Peyer's patch (tissue), 4 donors: ENCODE results near the gene SLC6A18.

Source experiments
- POLR2A ChIP-seq, 2 donors: fragments of 450-650 bp; IDR thresholded peaks; one replicate each; pipeline ENCODE4 v1.5.1; 2017; ENCODE audit warnings: antibody characterized with exemption in 2 of 2, mild to moderate bottlenecking in 2 of 2, moderate library complexity in 2 of 2
- TF ChIP-seq, protein P1 (sequence below), 6 experiments: fragments of 450-650 bp in 4 of 6; fragments of 200-600 bp in 2 of 6; sonication (generic) in 1 of 6; IDR thresholded peaks; one replicate each; pipeline ENCODE4 v1.5.1; 2017 to 2019; ENCODE audit warnings: antibody characterized with exemption in 6 of 6, mild to moderate bottlenecking in 3 of 6, moderate library complexity in 1 of 6

DNA sequence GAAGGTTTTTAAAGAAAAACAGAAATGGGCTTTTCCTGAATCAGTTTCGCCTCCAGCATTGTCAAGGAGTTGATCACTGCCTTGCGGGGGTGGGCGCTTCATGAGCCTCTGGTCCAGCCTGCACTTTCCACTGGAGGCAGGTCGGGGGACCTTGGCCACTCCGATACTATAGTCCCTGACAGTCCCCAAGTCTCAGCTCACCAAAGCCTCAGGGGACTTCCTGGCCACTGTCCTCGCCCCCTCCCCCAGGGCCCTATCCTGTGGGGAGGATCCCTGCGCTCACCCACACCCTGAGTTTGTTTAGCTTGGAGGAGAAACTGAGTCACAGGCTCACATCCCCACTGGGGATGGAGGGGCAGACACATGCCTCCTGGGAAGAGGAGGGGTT lies 22.4 kb upstream of the SLC6A18 start:
- TF ChIP-seq, protein P1, sequence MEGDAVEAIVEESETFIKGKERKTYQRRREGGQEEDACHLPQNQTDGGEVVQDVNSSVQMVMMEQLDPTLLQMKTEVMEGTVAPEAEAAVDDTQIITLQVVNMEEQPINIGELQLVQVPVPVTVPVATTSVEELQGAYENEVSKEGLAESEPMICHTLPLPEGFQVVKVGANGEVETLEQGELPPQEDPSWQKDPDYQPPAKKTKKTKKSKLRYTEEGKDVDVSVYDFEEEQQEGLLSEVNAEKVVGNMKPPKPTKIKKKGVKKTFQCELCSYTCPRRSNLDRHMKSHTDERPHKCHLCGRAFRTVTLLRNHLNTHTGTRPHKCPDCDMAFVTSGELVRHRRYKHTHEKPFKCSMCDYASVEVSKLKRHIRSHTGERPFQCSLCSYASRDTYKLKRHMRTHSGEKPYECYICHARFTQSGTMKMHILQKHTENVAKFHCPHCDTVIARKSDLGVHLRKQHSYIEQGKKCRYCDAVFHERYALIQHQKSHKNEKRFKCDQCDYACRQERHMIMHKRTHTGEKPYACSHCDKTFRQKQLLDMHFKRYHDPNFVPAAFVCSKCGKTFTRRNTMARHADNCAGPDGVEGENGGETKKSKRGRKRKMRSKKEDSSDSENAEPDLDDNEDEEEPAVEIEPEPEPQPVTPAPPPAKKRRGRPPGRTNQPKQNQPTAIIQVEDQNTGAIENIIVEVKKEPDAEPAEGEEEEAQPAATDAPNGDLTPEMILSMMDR (IDR thresholded peaks at IDR 0.05): no peak
- no peak for TF ChIP-seq POLR2A (IDR thresholded peaks at IDR 0.05)
